ENCODE results near the gene PTPRF.

Gene PTPRF

DNA sequence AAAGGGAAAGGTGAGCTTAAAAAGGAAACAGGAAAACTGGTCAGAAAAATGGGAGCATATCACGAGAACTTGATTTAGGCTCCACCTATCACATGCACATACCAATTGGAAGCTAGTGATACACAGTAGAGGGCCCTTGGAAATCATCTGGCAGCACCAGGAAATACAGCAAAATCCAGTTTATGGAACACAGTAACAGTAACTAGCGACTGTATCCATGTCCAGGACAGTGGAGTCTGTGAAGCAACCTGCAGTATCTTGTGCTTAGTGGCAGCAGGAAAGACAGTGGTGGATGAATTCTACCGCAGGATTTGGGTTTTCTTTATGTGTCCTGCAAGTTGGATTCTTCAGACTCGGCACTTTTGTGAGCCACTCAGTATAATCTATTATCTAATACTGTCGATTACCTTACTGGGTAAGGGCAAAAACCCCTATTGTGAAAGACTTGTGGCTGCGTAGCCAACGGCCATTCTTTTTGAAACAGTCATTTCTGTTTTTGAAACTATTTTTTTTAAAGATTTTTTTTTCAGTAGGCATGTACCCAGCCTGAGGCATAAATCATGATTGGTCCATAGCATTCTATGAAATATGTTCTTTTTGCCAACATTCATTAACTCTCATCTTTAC, 117.7 kb downstream of the PTPRF start:
- Histone ChIP-seq H3K9me3 (ENCODE audit: control insufficient read depth, insufficient read depth, low read length) (no peaks in the 10 kb centered on the region), H3K36me3 (ENCODE audit: control insufficient read depth, low read length) (peaks cover 4% of the 10 kb centered on the region), H3K27ac (ENCODE audit: low read depth, low read length) (no peak overlapping the region), H3K79me2 (ENCODE audit: control insufficient read depth, low read length) (peaks cover 29% of the 10 kb centered on the region), H3K27me3 (ENCODE audit: control insufficient read depth, low read length) (peaks cover 14% of the 10 kb centered on the region), H4K20me1 (ENCODE audit: control insufficient read depth, insufficient read depth, low read depth, low read length) (0 out of 2 replicates have a peak, but pooled peaks cover 5% of the 10 kb centered on the region), H3K4me1 (ENCODE audit: control insufficient read depth, low read length) (peaks cover 16% of the 10 kb centered on the region), H3F3A (ENCODE audit: control insufficient read depth, insufficient read depth) (no peaks in the 10 kb centered on the region), H3K4me2 (ENCODE audit: low read length) (no peak overlapping the region), H3K9me2 (replicated peaks; ENCODE audit: control insufficient read depth, low read length) (no peaks in the 10 kb centered on the region), H3K4me3 (ENCODE audit: low read length) (no peak overlapping the region)
- no peak for TF ChIP-seq EZH2phosphoT487 (IDR thresholded peaks at IDR 0.05; ENCODE audit: borderline replicate concordance, low read length)
- TF ChIP-seq, protein P1, sequence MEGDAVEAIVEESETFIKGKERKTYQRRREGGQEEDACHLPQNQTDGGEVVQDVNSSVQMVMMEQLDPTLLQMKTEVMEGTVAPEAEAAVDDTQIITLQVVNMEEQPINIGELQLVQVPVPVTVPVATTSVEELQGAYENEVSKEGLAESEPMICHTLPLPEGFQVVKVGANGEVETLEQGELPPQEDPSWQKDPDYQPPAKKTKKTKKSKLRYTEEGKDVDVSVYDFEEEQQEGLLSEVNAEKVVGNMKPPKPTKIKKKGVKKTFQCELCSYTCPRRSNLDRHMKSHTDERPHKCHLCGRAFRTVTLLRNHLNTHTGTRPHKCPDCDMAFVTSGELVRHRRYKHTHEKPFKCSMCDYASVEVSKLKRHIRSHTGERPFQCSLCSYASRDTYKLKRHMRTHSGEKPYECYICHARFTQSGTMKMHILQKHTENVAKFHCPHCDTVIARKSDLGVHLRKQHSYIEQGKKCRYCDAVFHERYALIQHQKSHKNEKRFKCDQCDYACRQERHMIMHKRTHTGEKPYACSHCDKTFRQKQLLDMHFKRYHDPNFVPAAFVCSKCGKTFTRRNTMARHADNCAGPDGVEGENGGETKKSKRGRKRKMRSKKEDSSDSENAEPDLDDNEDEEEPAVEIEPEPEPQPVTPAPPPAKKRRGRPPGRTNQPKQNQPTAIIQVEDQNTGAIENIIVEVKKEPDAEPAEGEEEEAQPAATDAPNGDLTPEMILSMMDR (IDR thresholded peaks at IDR 0.05; ENCODE audit: low read depth, low read length, poor library complexity, severe bottlenecking), result no peak

DNA sequence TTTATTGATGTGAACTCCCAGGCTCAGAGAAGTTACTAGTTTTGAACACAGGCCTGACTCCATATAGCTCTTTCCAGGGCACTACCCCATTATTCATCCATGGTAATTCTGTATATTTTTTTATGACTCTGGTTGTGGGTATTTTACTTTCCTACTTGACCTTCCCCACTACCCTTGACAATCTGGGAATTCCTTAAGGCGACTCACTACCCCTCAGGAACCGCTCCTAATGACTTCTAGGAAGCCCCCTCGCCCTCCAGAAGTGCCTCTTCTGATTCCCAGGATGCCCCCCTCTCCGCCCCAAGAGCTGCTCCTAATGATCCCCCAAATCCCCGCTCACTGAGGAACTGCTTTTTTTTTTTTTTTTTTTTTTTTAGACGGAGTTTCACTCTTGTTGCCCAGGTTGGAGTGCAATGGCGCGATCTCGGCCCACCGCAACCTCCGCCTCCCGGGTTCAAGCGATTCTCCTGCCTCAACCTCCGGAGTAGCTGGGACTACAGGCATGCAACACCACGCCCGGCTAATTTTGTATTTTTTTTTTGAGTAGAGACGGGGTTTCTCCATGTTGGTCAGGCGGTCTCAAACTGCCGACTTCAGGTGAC, 118.3 kb downstream of the PTPRF start:
- Histone ChIP-seq H3K4me2 (ENCODE audit: low read length) (peak overlapping the region; percentile 91), H3K9me3 (ENCODE audit: control insufficient read depth, insufficient read depth, low read length) (no peaks in the 10 kb centered on the region), H3K79me2 (ENCODE audit: control insufficient read depth, low read length) (peaks cover 34% of the 10 kb centered on the region)

DNA sequence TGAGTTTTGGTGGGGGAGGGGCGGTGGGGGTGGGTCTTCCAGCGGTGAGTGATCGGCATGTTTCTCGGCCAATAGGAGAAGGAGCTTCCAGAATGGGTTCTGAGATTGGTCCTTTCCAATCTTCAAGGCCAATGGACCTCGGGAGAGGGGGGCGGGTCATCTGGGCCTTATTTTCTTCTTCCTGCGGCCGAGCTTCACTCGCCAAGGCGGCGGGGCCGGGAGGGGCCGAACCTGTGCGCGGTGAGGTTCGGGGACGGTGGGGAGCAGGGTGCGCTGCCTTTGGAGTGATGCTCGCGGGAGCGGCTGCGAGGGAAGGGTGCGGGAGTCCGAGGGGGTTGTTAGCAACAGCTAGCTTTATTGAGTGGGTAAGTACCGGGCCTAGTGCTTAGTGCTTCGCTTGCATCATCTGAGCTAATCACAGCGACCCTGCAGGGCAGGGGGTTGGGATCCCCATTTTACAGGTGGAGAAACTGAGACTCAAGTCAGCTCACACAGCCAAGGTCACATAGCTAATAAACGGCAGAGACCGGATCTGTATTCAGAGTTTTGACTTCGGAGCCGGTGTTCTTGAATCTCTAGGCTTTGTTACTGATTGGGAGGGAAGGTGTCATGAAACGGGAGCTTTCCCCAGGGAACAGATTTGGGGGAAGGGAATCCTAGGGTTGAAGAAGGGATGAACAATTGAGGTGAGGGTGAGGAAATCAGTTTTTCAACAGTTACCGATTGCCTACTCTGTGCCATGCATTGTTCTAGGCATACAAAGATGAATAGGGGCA, 119.8 kb downstream of the PTPRF start:
- H3F3A ChIP-seq (ENCODE audit: control insufficient read depth, insufficient read depth), result no peaks in the 10 kb centered on the region
- peak overlapping the region; percentile 87 for H3K4me2 ChIP-seq (ENCODE audit: low read length)
- TF ChIP-seq, protein P1 (IDR thresholded peaks at IDR 0.05; ENCODE audit: low read depth, low read length, poor library complexity, severe bottlenecking), result no peak
- TF ChIP-seq EZH2phosphoT487 (IDR thresholded peaks at IDR 0.05; ENCODE audit: borderline replicate concordance, low read length), result no peak
- peaks cover 4% of the 10 kb centered on the region for H3K27me3 ChIP-seq (ENCODE audit: control insufficient read depth, low read length)
- peaks cover 16% of the 10 kb centered on the region for H3K4me1 ChIP-seq (ENCODE audit: control insufficient read depth, low read length)
- H4K20me1 ChIP-seq (ENCODE audit: control insufficient read depth, insufficient read depth, low read depth, low read length), result 0 out of 2 replicates have a peak, but pooled peaks cover 5% of the 10 kb centered on the region
- peaks cover 34% of the 10 kb centered on the region for H3K79me2 ChIP-seq (ENCODE audit: control insufficient read depth, low read length)
- no peaks in the 10 kb centered on the region for H3K9me3 ChIP-seq (ENCODE audit: control insufficient read depth, insufficient read depth, low read length)
- H3K4me3 ChIP-seq (ENCODE audit: low read length), result peak overlapping the region; percentile 90
- no peaks in the 10 kb centered on the region for H3K9me2 ChIP-seq (replicated peaks; ENCODE audit: control insufficient read depth, low read length)
- peak overlapping the region; percentile 64 for H3K27ac ChIP-seq (ENCODE audit: low read depth, low read length)
- H3K36me3 ChIP-seq (ENCODE audit: control insufficient read depth, low read length), result peaks cover 23% of the 10 kb centered on the region

More for the DNA sequence above, 118.3 kb downstream of the PTPRF start:
- H3K27ac ChIP-seq (ENCODE audit: low read depth, low read length), result peak overlapping the region; percentile 36
- no peaks in the 10 kb centered on the region for H3K9me2 ChIP-seq (replicated peaks; ENCODE audit: control insufficient read depth, low read length)
- 0 out of 2 replicates have a peak, but pooled peaks cover 5% of the 10 kb centered on the region for H4K20me1 ChIP-seq (ENCODE audit: control insufficient read depth, insufficient read depth, low read depth, low read length)
- peaks cover 14% of the 10 kb centered on the region for H3K27me3 ChIP-seq (ENCODE audit: control insufficient read depth, low read length)
- TF ChIP-seq EZH2phosphoT487 (IDR thresholded peaks at IDR 0.05; ENCODE audit: borderline replicate concordance, low read length), result no peak
- TF ChIP-seq, protein P1 (IDR thresholded peaks at IDR 0.05; ENCODE audit: low read depth, low read length, poor library complexity, severe bottlenecking), result no peak
- H3K36me3 ChIP-seq (ENCODE audit: control insufficient read depth, low read length), result peaks cover 10% of the 10 kb centered on the region
- H3F3A ChIP-seq (ENCODE audit: control insufficient read depth, insufficient read depth), result no peaks in the 10 kb centered on the region
- peaks cover 16% of the 10 kb centered on the region for H3K4me1 ChIP-seq (ENCODE audit: control insufficient read depth, low read length)
- H3K4me3 ChIP-seq (ENCODE audit: low read length), result peak overlapping the region; percentile 90
